ENCODE data around the gene FILIP1.

DNA sequence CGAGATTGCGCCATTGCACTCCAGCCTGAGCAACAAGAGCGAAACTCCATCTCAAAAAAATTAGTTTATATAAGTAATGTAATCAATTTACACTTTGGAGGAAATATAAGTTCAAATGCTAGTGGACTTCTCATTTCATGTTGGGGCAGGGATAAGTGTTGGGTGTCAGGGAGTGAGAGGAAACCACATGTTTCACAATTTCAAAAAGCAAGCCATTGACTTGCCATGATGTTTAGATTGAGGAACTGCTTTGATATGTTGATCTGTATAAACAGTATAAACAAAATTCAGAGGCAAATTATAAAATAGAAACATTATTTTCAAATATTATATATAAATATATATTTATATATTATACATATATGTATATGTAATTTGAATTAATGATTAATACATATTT is 42.7 kb downstream of the FILIP1 start:
- TF ChIP-seq GATA2 (IDR thresholded peaks at IDR 0.05; ENCODE audit: low read depth, low read length) (no peak), GATA3 (IDR thresholded peaks at IDR 0.05; ENCODE audit: low read depth, low read length) (no peak)
